ENCODE data around the gene MUC6.

The MUC6 gene

DNA sequence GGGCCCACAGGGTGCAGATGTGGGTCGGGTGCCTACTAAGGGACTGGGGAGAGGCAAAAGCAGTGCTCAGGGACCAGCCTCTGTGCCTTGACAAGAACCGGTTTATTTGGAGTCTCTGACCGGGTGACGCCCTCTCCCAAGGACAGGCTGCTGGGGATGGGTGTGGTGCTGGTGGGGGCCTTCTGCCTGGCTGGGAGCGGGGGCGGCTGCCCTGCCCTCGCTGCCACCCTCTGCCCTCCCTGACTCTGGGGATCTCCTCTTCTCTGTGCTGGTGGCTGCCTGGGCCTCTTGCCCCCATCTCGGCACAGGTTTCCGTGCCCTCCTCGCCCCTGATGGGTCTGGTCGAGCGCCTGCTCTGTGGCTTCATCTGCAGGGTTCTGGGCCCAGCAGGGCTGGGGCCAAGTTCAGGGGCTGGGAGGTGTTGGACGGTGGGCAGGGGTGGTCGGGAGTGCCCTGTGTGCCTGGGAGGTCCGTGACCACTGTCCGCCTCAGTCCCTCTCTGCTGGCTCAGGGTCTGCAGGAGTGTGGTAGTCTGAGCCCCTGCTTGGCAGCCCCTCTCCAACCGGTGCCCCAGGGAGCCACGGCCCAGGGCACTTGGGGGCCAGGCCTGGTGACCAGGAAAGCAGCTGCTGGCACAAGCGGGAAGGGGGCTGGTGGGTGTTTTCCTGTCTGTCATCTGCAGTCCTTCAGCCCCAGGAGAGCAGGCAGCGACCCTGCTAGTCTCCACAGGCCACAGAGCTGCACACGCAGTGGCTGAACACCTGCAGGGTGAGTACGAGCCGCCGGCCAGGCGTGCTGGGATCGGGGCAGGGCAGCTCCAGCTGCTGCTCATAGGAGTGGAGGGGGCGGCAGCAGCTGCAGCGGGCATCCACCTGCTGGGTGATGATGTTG, 23.5 kb downstream of the MUC6 start:
- no peak for DNase-seq (ENCODE audit: low spot score)
- TF ChIP-seq, protein P1, sequence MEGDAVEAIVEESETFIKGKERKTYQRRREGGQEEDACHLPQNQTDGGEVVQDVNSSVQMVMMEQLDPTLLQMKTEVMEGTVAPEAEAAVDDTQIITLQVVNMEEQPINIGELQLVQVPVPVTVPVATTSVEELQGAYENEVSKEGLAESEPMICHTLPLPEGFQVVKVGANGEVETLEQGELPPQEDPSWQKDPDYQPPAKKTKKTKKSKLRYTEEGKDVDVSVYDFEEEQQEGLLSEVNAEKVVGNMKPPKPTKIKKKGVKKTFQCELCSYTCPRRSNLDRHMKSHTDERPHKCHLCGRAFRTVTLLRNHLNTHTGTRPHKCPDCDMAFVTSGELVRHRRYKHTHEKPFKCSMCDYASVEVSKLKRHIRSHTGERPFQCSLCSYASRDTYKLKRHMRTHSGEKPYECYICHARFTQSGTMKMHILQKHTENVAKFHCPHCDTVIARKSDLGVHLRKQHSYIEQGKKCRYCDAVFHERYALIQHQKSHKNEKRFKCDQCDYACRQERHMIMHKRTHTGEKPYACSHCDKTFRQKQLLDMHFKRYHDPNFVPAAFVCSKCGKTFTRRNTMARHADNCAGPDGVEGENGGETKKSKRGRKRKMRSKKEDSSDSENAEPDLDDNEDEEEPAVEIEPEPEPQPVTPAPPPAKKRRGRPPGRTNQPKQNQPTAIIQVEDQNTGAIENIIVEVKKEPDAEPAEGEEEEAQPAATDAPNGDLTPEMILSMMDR (IDR thresholded peaks at IDR 0.05; ENCODE audit: borderline replicate concordance, control extremely low read depth, extremely low read depth, insufficient read depth, missing control alignments), result no peak
- in situ Hi-C loops (cut with MboI; ENCODE audit: low sequenced_read_pairs, unreplicated experiment), result no loop called here

DNA sequence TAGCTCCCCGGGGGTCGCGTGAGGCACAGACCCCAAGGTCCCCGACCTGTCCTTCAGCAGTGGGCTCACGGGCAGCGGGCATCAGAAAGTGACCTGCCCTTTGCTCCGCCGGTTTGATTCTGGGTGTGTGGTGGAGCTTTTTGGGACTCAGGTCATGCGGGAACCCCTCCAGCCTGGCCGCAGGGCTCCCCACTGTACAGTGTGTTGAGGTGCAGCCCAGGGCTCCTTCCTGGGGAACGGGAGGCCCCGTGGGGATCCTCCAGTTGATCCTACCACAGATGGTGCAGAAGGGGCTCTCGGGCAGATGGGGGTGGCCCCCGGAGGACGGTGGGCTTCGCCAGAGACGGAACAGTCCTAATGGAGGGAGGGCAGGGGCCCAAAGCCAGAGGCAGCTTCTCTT, 24.2 kb downstream of the MUC6 start:
- in situ Hi-C loops (cut with MboI; ENCODE audit: low sequenced_read_pairs, unreplicated experiment), result no loop called here
- TF ChIP-seq, protein P1 (IDR thresholded peaks at IDR 0.05; ENCODE audit: borderline replicate concordance, control extremely low read depth, extremely low read depth, insufficient read depth, missing control alignments), result no peak
- DNase-seq (ENCODE audit: low spot score), result no peak

DNA sequence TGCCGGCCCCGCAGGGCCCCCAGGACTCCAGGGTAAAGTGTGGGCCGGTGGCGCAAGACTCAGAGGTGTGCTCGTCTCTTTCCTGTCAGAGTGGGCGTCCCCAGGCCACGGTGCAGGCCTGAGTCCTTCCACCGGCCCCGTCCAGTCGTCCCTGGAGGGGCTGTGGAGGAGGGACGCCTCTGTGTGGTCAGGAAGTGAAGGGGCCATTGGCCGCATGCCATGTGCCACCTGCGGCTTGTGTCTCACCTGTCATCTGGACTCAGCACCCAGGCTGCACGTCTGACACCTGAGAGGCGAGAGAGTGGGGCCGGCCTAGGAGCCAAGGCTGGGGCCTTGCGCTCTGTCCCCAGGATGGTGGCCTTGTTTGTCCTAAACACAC, 25.2 kb downstream of the MUC6 start:
- TF ChIP-seq, protein P1 (IDR thresholded peaks at IDR 0.05; ENCODE audit: borderline replicate concordance, control extremely low read depth, extremely low read depth, insufficient read depth, missing control alignments), result no peak
- in situ Hi-C loops (cut with MboI; ENCODE audit: low sequenced_read_pairs, unreplicated experiment), result no loop called here
- DNase-seq (ENCODE audit: low spot score), result no peak

DNA sequence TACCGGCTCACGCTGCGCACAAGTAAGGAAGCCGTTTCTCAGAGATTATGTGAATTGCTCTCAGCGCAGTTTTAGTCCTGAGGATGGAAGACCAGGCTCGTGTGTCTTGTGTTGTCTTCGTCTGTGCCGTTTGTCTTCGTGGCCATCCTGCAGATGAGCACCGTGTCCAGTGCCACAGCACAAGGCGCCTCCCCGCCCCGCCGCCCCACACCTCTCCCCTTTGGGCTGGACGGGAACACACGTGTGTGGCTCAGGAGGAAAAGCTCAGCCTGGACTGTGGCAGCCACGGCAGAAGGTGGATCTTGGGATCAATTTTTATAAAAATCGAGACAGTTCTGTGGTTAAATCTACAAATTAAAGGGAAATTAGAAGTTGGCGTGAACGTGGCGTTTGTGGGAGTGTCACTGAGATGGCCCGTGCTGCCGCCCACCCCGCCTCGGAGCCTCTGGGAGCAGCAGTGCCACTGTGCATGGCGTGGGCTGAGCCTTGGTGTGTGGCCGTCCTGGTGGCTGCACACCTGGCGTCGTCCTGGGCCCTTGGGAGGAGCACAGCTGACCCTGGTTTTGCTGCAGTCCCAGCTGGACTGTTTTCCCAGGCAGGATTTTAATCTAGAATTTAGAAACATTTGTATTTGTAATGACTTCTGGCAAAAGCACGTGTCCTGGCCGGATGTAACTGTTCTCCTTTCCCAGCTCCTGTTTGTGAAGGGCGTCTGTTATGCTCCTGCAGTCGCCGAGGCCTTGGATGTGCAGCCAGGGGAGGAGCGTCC, 25.8 kb downstream of the MUC6 start:
- in situ Hi-C loops (cut with MboI; ENCODE audit: low sequenced_read_pairs, unreplicated experiment), result no loop called here
- DNase-seq (ENCODE audit: low spot score), result no peak
- TF ChIP-seq, protein P1 (IDR thresholded peaks at IDR 0.05; ENCODE audit: borderline replicate concordance, control extremely low read depth, extremely low read depth, insufficient read depth, missing control alignments), result no peak

DNA sequence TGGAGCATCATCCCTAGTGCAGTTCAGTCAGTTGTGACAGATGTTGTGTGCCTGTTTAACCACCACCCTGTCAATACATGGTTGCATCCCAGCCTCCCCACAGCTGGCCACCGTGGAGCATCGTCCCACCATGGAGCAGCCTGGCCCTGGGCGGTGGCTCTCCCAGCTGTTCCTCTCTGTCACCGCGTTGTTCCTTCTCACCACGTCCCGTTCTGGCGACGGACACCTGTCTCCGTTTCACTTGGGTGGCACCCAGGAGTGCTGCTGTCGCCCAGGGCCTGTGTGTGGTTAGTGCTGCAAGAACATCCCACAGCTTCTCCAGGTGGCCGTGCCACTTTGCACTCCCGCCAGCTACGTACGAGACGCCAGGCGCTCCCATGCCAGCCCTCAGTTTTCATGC, 26.5 kb downstream of the MUC6 start:
- in situ Hi-C loops (cut with MboI; ENCODE audit: low sequenced_read_pairs, unreplicated experiment), result no loop called here
- no peak for DNase-seq (ENCODE audit: low spot score)
- TF ChIP-seq, protein P1 (IDR thresholded peaks at IDR 0.05; ENCODE audit: borderline replicate concordance, control extremely low read depth, extremely low read depth, insufficient read depth, missing control alignments), result no peak

DNA sequence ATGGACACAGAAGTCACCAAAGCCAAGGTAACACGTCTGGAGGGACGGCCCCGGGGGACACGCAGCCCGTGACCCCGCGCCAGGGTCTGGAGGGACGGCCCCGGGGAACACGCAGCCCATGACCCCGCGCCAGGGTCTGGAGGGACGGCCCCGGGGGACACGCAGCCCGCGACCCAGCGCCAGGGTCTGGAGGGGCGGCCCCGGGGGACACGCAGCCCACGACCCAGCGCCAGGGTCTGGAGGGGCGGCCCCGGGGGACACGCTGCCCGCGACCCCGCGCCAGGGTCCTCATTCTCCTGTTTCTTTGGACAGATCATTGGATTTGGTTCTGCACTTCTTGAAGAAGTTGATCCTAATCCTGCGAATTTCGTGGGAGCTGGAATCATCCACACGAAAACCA, 27.1 kb downstream of the MUC6 start:
- in situ Hi-C loops (cut with MboI; ENCODE audit: low sequenced_read_pairs, unreplicated experiment), result no loop called here
- DNase-seq (ENCODE audit: low spot score), result no peak
- TF ChIP-seq, protein P1 (IDR thresholded peaks at IDR 0.05; ENCODE audit: borderline replicate concordance, control extremely low read depth, extremely low read depth, insufficient read depth, missing control alignments), result no peak
